Measurements from ENCODE around the gene GPRC5A.
"Not testable (repeated sequence)": the region's sequence is repeated elsewhere in the genome, so short reads cannot be mapped to it uniquely, and the experiment has no call there.

The GPRC5A gene

GRCh38 chr12:12868477-12869235 is 22.7 kb upstream of the GPRC5A start:
- DNase-seq (ENCODE audit: low read depth), result no peak
- no peak overlapping the region for H3K4me3 ChIP-seq (ENCODE audit: low read depth, low read length)
- in situ Hi-C loops (cut with HindIII; ENCODE audit: low sequenced_read_pairs), result no loop called here

GRCh38 chr12:12870465-12870864 is 20.9 kb upstream of the GPRC5A start:
- in situ Hi-C loops (cut with HindIII; ENCODE audit: low sequenced_read_pairs), result no loop called here
- DNase-seq (ENCODE audit: low read depth), result peak; percentile 48
- no peak for TF ChIP-seq CTCF (IDR thresholded peaks at IDR 0.05; ENCODE audit: low read depth, low read length, missing control alignments)
- H3K4me3 ChIP-seq (ENCODE audit: low read depth, low read length), result no peak overlapping the region

More at GRCh38 chr12:12868477-12869235, 22.7 kb upstream of the GPRC5A start:
- no peak for TF ChIP-seq CTCF (IDR thresholded peaks at IDR 0.05; ENCODE audit: low read depth, low read length, missing control alignments)

GRCh38 chr12:12871587-12872138 is 19.7 kb upstream of the GPRC5A start:
- DNase-seq (ENCODE audit: low read depth), result no peak
- in situ Hi-C loops (cut with HindIII; ENCODE audit: low sequenced_read_pairs), result no loop called here
- TF ChIP-seq CTCF (IDR thresholded peaks at IDR 0.05; ENCODE audit: low read depth, low read length, missing control alignments), result no peak
- no peak overlapping the region for H3K4me3 ChIP-seq (ENCODE audit: low read depth, low read length)

GRCh38 chr12:12872139-12872933 is 19.0 kb upstream of the GPRC5A start:
- in situ Hi-C loops (cut with HindIII; ENCODE audit: low sequenced_read_pairs), result no loop called here
- no peak for DNase-seq (ENCODE audit: low read depth)
- no peak for TF ChIP-seq CTCF (IDR thresholded peaks at IDR 0.05; ENCODE audit: low read depth, low read length, missing control alignments)
- H3K4me3 ChIP-seq (ENCODE audit: low read depth, low read length), result no peak overlapping the region

- H3K4me3 ChIP-seq (ENCODE audit: low read depth, low read length), result no peak overlapping the region
- in situ Hi-C loops (cut with HindIII; ENCODE audit: low sequenced_read_pairs), result no loop called here
- TF ChIP-seq CTCF (IDR thresholded peaks at IDR 0.05; ENCODE audit: low read depth, low read length, missing control alignments), result no peak
- no peak for DNase-seq (ENCODE audit: low read depth)
Observed at GRCh38 chr12:12872934-12873275, 18.5 kb upstream of the GPRC5A start.

- no peak overlapping the region for H3K4me3 ChIP-seq (ENCODE audit: low read depth, low read length)
- TF ChIP-seq CTCF (IDR thresholded peaks at IDR 0.05; ENCODE audit: low read depth, low read length, missing control alignments), result no peak
- DNase-seq (ENCODE audit: low read depth), result no peak
- in situ Hi-C loops (cut with HindIII; ENCODE audit: low sequenced_read_pairs), result no loop called here
Observed at GRCh38 chr12:12874029-12874428, 17.3 kb upstream of the GPRC5A start.

GRCh38 chr12:12875301-12875700 is 16.1 kb upstream of the GPRC5A start:
- in situ Hi-C loops (cut with HindIII; ENCODE audit: low sequenced_read_pairs); DNase-seq (ENCODE audit: low read depth); H3K4me3 ChIP-seq (ENCODE audit: low read depth, low read length): not testable (repeated sequence)

Data from astrocyte of the cerebellum (primary cell).